Stimulated activated memory B cell treated with anti-CD40 and anti-IgM and Interleukin-4, amounts not matched to agents 10 μg/mL and 1 μg/mL and 100 μg/mL, for 72 hours (primary cell): Measurements from ENCODE around the gene ISL1.

Experiments
- ATAC-seq: fragments of 150-1000 bp; cut with Tn5 transposase; 2 replicates; pipeline ENCODE4 v1.10.0; 2021
- H3K27ac Mint-ChIP-seq: one replicate; pipeline ENCODE4 v1.8.0; 2022; ENCODE audit warnings: mild to moderate bottlenecking, mixed read lengths
- H3K27me3 Mint-ChIP-seq: one replicate; pipeline ENCODE4 v1.8.0; 2022; ENCODE audit warnings: mixed read lengths
- H3K36me3 Mint-ChIP-seq: one replicate; pipeline ENCODE4 v1.8.0; 2022; ENCODE audit warnings: mixed read lengths
- H3K4me1 Mint-ChIP-seq: one replicate; pipeline ENCODE4 v1.8.0; 2022; ENCODE audit warnings: mixed read lengths
- H3K4me3 Mint-ChIP-seq: one replicate; pipeline ENCODE4 v1.8.0; 2022; ENCODE audit warnings: mild to moderate bottlenecking, moderate library complexity, mixed read lengths
- H3K9me3 Mint-ChIP-seq: one replicate; pipeline ENCODE4 v1.8.0; 2022; ENCODE audit warnings: mixed read lengths

ISL1 gene

GRCh38 chr5:51381761-51382474, 1.3 kb upstream of the ISL1 start:
- no peaks in the 10 kb centered on the region for H3K36me3 Mint-ChIP-seq
- no peak overlapping the region for H3K4me3 Mint-ChIP-seq
- peaks cover 18% of the 10 kb centered on the region for H3K4me1 Mint-ChIP-seq
- peaks cover 91% of the 10 kb centered on the region for H3K27me3 Mint-ChIP-seq
- H3K27ac Mint-ChIP-seq = no peak overlapping the region
- no peak for ATAC-seq
- H3K9me3 Mint-ChIP-seq = no peaks in the 10 kb centered on the region

GRCh38 chr5:51382521-51383130, 622 bp upstream of the ISL1 start:
- ATAC-seq = no peak
- peaks cover 18% of the 10 kb centered on the region for H3K4me1 Mint-ChIP-seq
- H3K4me3 Mint-ChIP-seq = peak overlapping the region; percentile 28
- H3K36me3 Mint-ChIP-seq = no peaks in the 10 kb centered on the region
- no peaks in the 10 kb centered on the region for H3K9me3 Mint-ChIP-seq
- peaks cover 91% of the 10 kb centered on the region for H3K27me3 Mint-ChIP-seq
- H3K27ac Mint-ChIP-seq = no peak overlapping the region

GRCh38 chr5:51384281-51384840, 1.1 kb downstream of the ISL1 start:
- Mint-ChIP-seq H3K27ac (no peak overlapping the region), H3K9me3 (no peaks in the 10 kb centered on the region), H3K4me1 (peaks cover 12% of the 10 kb centered on the region), H3K4me3 (no peak overlapping the region), H3K36me3 (no peaks in the 10 kb centered on the region), H3K27me3 (peaks cover 89% of the 10 kb centered on the region)
- no peak for ATAC-seq

DNA sequence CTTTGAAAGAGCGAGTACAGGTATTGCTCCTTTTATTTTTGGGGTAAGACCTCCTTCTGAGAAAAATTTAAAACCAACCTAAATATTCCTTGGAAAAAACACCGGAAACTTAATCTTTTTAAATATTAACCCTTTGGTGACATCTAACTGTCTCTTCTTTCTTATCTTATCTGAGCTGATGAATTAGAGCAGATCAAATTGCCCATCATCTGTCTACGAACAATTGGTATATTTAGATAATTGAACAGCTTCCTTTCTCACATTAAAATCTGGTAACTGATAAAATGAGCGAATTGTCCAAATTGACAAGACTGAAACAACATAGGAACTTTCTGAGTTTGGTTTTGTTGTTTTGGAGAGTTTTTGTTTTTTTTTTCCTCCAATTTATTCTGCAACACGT, 2.0 kb downstream of the ISL1 start:
- Mint-ChIP-seq H3K9me3 (no peaks in the 10 kb centered on the region), H3K4me3 (no peak overlapping the region), H3K4me1 (peaks cover 12% of the 10 kb centered on the region), H3K27ac (no peak overlapping the region), H3K27me3 (peaks cover 83% of the 10 kb centered on the region), H3K36me3 (no peaks in the 10 kb centered on the region)
- ATAC-seq = no peak

GRCh38 chr5:51386916-51387883, 4.0 kb downstream of the ISL1 start:
- no peak for ATAC-seq
- peaks cover 6% of the 10 kb centered on the region for H3K4me1 Mint-ChIP-seq
- no peak overlapping the region for H3K27ac Mint-ChIP-seq
- peaks cover 78% of the 10 kb centered on the region for H3K27me3 Mint-ChIP-seq
- H3K9me3 Mint-ChIP-seq = no peaks in the 10 kb centered on the region
- H3K36me3 Mint-ChIP-seq = no peaks in the 10 kb centered on the region
- no peak overlapping the region for H3K4me3 Mint-ChIP-seq

DNA sequence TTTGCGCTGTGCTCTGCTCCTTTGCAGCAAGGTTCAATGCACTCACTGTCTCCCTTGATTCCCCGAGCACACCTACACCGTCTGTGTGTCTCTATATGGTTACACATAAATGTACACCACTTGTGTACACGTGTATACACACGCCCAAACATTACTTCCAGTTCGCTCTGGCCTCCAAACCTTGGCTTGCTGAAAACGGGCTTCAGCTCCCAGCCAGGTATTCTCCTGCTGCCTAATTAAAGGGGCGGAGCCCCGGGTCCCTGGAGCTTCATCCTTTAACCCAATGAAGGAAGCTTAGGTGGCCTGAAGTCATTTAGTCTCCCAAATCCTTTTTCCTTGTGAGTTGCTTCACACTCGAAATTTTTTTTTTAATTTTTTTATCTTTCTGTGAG, 4.6 kb downstream of the ISL1 start:
- no peak overlapping the region for H3K4me3 Mint-ChIP-seq
- H3K36me3 Mint-ChIP-seq = no peaks in the 10 kb centered on the region
- no peak overlapping the region for H3K27ac Mint-ChIP-seq
- H3K4me1 Mint-ChIP-seq = peaks cover 5% of the 10 kb centered on the region
- peaks cover 73% of the 10 kb centered on the region for H3K27me3 Mint-ChIP-seq
- H3K9me3 Mint-ChIP-seq = no peaks in the 10 kb centered on the region
- ATAC-seq = no peak

- H3K27me3 Mint-ChIP-seq = peaks cover 65% of the 10 kb centered on the region
- no peaks in the 10 kb centered on the region for H3K9me3 Mint-ChIP-seq
- H3K36me3 Mint-ChIP-seq = no peaks in the 10 kb centered on the region
- no peak overlapping the region for H3K27ac Mint-ChIP-seq
- no peaks in the 10 kb centered on the region for H3K4me1 Mint-ChIP-seq
- no peak overlapping the region for H3K4me3 Mint-ChIP-seq
- ATAC-seq = no peak
These were observed 5.4 kb downstream of the ISL1 start for GRCh38 chr5:51388488-51389287.

GRCh38 chr5:51389288-51389576, 6.0 kb downstream of the ISL1 start:
- Mint-ChIP-seq H3K4me3 (no peak overlapping the region), H3K4me1 (no peaks in the 10 kb centered on the region), H3K27ac (no peak overlapping the region), H3K9me3 (no peaks in the 10 kb centered on the region), H3K27me3 (peaks cover 61% of the 10 kb centered on the region), H3K36me3 (no peaks in the 10 kb centered on the region)
- ATAC-seq = no peak

GRCh38 chr5:51389577-51390463, 6.6 kb downstream of the ISL1 start:
- no peak overlapping the region for H3K27ac Mint-ChIP-seq
- no peak for ATAC-seq
- H3K4me1 Mint-ChIP-seq = no peaks in the 10 kb centered on the region
- no peak overlapping the region for H3K4me3 Mint-ChIP-seq
- no peaks in the 10 kb centered on the region for H3K9me3 Mint-ChIP-seq
- peaks cover 55% of the 10 kb centered on the region for H3K27me3 Mint-ChIP-seq
- no peaks in the 10 kb centered on the region for H3K36me3 Mint-ChIP-seq

DNA sequence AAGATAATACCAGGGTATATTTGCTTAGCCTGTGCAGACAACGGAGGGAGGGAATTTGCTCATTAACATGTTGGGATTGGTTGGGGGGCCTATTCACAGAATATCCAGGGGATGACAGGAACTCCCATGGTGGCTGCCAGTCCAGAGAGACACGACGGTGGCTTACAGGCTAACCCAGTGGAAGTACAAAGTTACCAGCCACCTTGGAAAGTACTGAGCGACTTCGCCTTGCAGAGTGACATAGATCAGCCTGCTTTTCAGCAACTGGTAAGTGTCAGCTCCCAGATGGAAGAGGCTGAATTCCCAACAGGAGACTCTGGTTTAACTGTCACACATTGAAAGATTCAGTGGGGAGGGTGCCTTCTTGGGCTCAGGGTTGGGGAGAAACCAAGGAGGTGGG, 7.9 kb downstream of the ISL1 start:
- Mint-ChIP-seq H3K36me3 (no peaks in the 10 kb centered on the region), H3K4me3 (no peak overlapping the region), H3K9me3 (peaks cover 2% of the 10 kb centered on the region), H3K27me3 (peaks cover 53% of the 10 kb centered on the region), H3K4me1 (no peaks in the 10 kb centered on the region), H3K27ac (no peak overlapping the region)
- ATAC-seq = no peak

- ATAC-seq = no peak
- no peaks in the 10 kb centered on the region for H3K36me3 Mint-ChIP-seq
- H3K4me3 Mint-ChIP-seq = no peak overlapping the region
- no peaks in the 10 kb centered on the region for H3K4me1 Mint-ChIP-seq
- peaks cover 49% of the 10 kb centered on the region for H3K27me3 Mint-ChIP-seq
- H3K27ac Mint-ChIP-seq = no peak overlapping the region
- peaks cover 3% of the 10 kb centered on the region for H3K9me3 Mint-ChIP-seq
These were observed 9.5 kb downstream of the ISL1 start for GRCh38 chr5:51392689-51393199.

DNA sequence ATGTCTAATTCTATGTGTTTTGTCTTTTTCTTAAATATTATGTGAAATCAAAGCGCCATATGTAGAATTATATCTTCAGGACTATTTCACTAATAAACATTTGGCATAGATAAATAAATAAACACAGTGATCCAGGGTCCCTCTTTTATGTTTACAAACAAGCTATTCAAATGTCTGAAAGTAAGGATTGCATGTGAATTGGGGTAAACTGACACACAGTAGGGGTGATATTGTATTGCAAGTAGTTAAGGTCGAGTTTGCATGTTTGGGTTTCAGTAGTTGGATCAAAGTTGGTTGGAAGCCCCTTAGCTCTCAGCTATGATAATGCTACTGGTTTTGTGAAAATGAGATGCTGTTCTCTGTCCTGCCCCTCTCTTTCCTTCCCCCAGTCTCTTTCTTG, 11.4 kb downstream of the ISL1 start:
- no peak for ATAC-seq
- Mint-ChIP-seq H3K27ac (no peak overlapping the region), H3K9me3 (peaks cover 3% of the 10 kb centered on the region), H3K36me3 (no peaks in the 10 kb centered on the region), H3K27me3 (peaks cover 46% of the 10 kb centered on the region), H3K4me1 (no peaks in the 10 kb centered on the region), H3K4me3 (no peak overlapping the region)

GRCh38 chr5:51395245-51395644, 12.0 kb downstream of the ISL1 start:
- H3K27me3 Mint-ChIP-seq = peaks cover 50% of the 10 kb centered on the region
- peaks cover 3% of the 10 kb centered on the region for H3K9me3 Mint-ChIP-seq
- no peaks in the 10 kb centered on the region for H3K4me1 Mint-ChIP-seq
- no peaks in the 10 kb centered on the region for H3K36me3 Mint-ChIP-seq
- H3K27ac Mint-ChIP-seq = no peak overlapping the region
- no peak overlapping the region for H3K4me3 Mint-ChIP-seq
- no peak for ATAC-seq
